ENCODE results near the gene CATSPERE. TPM values are rescaled to one million over a fixed set of nuclear protein-coding genes. Genes with fewer than 3 reads are reported as not detected.

Gene CATSPERE
- total RNA-seq, 2 donors from 2014 or later, result 0.33 to 0.42 TPM

- Histone ChIP-seq H3K27me3 (ENCODE audit: control insufficient read depth, insufficient read depth, low read length, poor library complexity, severe bottlenecking) (no peaks in the 10 kb centered on the region), H3K9me3 (ENCODE audit: control insufficient read depth, low read length) (no peaks in the 10 kb centered on the region), H3K9ac (ENCODE audit: extremely low read depth, low read length, poor library complexity, severe bottlenecking) (no peak overlapping the region), H3K4me3 (ENCODE audit: low read length) (no peak overlapping the region), H3K27ac (ENCODE audit: low read depth, low read length) (no peak overlapping the region), H3K4me1 (ENCODE audit: control insufficient read depth, insufficient read depth, low read length) (no peaks in the 10 kb centered on the region), H3K36me3 (ENCODE audit: control insufficient read depth, insufficient read depth, low read length) (peaks cover 8% of the 10 kb centered on the region)
- Mint-ChIP-seq H3K9me3 (no peaks in the 10 kb centered on the region), H3K36me3 (ENCODE audit: low read depth) (peaks cover 21% of the 10 kb centered on the region), H3K27me3 (ENCODE audit: insufficient read depth) (no peaks in the 10 kb centered on the region), H3K4me3 (no peak overlapping the region), H3K27ac (no peak overlapping the region), H3K4me1 (peaks cover 13% of the 10 kb centered on the region)
- WGBS, 2 experiments (ENCODE audit: insufficient coverage in 1 of 2, insufficient read length in 1 of 2), result 100% methylated on average over 1 to 2 of the region's 2 CpGs
- no peak for TF ChIP-seq CTCF (conservative IDR thresholded peaks at IDR 0.05)
- no peak for DNase-seq
Measured at GRCh38 chr1:244667797-244668196, 206.7 kb downstream of the CATSPERE start.

- H3K4me1 ChIP-seq (ENCODE audit: control insufficient read depth, insufficient read depth, low read length), result no peaks in the 10 kb centered on the region
- peaks cover 4% of the 10 kb centered on the region for H3K4me1 Mint-ChIP-seq
- H3K36me3 Mint-ChIP-seq (ENCODE audit: low read depth), result peaks cover 37% of the 10 kb centered on the region
- H3K27ac Mint-ChIP-seq, result no peak overlapping the region
- H3K27ac ChIP-seq (ENCODE audit: low read depth, low read length), result no peak overlapping the region
- WGBS, 2 experiments (ENCODE audit: insufficient coverage in 1 of 2, insufficient read length in 1 of 2), result 71 to 83% methylated on average over 1 to 4 of the region's 4 CpGs
- TF ChIP-seq CTCF (conservative IDR thresholded peaks at IDR 0.05), result no peak
- no peak overlapping the region for H3K9ac ChIP-seq (ENCODE audit: extremely low read depth, low read length, poor library complexity, severe bottlenecking)
- H3K4me3 Mint-ChIP-seq, result no peak overlapping the region
- no peaks in the 10 kb centered on the region for H3K27me3 ChIP-seq (ENCODE audit: control insufficient read depth, insufficient read depth, low read length, poor library complexity, severe bottlenecking)
- H3K9me3 Mint-ChIP-seq, result no peaks in the 10 kb centered on the region
- no peaks in the 10 kb centered on the region for H3K27me3 Mint-ChIP-seq (ENCODE audit: insufficient read depth)
- no peak overlapping the region for H3K4me3 ChIP-seq (ENCODE audit: low read length)
- no peak for DNase-seq
- no peaks in the 10 kb centered on the region for H3K9me3 ChIP-seq (ENCODE audit: control insufficient read depth, low read length)
- H3K36me3 ChIP-seq (ENCODE audit: control insufficient read depth, insufficient read depth, low read length), result peaks cover 19% of the 10 kb centered on the region
Measured at GRCh38 chr1:244672946-244673682, 212.0 kb downstream of the CATSPERE start.

- no peaks in the 10 kb centered on the region for H3K9me3 ChIP-seq (ENCODE audit: control insufficient read depth, low read length)
- H3K9me3 Mint-ChIP-seq, result no peaks in the 10 kb centered on the region
- no peaks in the 10 kb centered on the region for H3K4me1 Mint-ChIP-seq
- no peak overlapping the region for H3K4me3 ChIP-seq (ENCODE audit: low read length)
- no peaks in the 10 kb centered on the region for H3K4me1 ChIP-seq (ENCODE audit: control insufficient read depth, insufficient read depth, low read length)
- WGBS, 2 experiments (ENCODE audit: insufficient coverage in 1 of 2, insufficient read length in 1 of 2), result 75% methylated on average over 4 of the region's 4 CpGs; no CpG with 5 or more reads in 1 of the 2 experiments
- no peak for TF ChIP-seq CTCF (conservative IDR thresholded peaks at IDR 0.05)
- H3K36me3 Mint-ChIP-seq (ENCODE audit: low read depth), result peaks cover 45% of the 10 kb centered on the region
- no peak overlapping the region for H3K27ac Mint-ChIP-seq
- DNase-seq, result no peak
- no peaks in the 10 kb centered on the region for H3K27me3 ChIP-seq (ENCODE audit: control insufficient read depth, insufficient read depth, low read length, poor library complexity, severe bottlenecking)
- peaks cover 19% of the 10 kb centered on the region for H3K36me3 ChIP-seq (ENCODE audit: control insufficient read depth, insufficient read depth, low read length)
- H3K27me3 Mint-ChIP-seq (ENCODE audit: insufficient read depth), result no peaks in the 10 kb centered on the region
- no peak overlapping the region for H3K27ac ChIP-seq (ENCODE audit: low read depth, low read length)
- no peak overlapping the region for H3K9ac ChIP-seq (ENCODE audit: extremely low read depth, low read length, poor library complexity, severe bottlenecking)
- H3K4me3 Mint-ChIP-seq, result no peak overlapping the region
Measured at GRCh38 chr1:244674446-244674845, 213.4 kb downstream of the CATSPERE start.
